GM03348 (cell line): ENCODE measurements around the gene MRPL37.

Experiments
- DNase-seq: peaks from one replicate; pipeline ENCODE4 v3.0.0; 2012; ENCODE audit warnings: low spot score

The MRPL37 gene

GRCh38 chr1:54240741-54241335 is 40.9 kb downstream of the MRPL37 start:
- DNase-seq: no peak

- no peak for DNase-seq
Observed at GRCh38 chr1:54241364-54241763, 41.4 kb downstream of the MRPL37 start.

- DNase-seq: no peak
Observed at GRCh38 chr1:54243022-54243421, 43.1 kb downstream of the MRPL37 start.

- DNase-seq: no peak
Observed at GRCh38 chr1:54244655-54245054, 44.7 kb downstream of the MRPL37 start.

GRCh38 chr1:54245501-54245900 is 45.5 kb downstream of the MRPL37 start:
- peak; percentile 51 for DNase-seq

- no peak for DNase-seq
Observed at GRCh38 chr1:54246116-54246721, 46.3 kb downstream of the MRPL37 start.

GRCh38 chr1:54247863-54248515 is 48.0 kb downstream of the MRPL37 start:
- DNase-seq: no peak

GRCh38 chr1:54248966-54249365 is 49.0 kb downstream of the MRPL37 start:
- peak; percentile 63 for DNase-seq

GRCh38 chr1:54249819-54250435 is 50.0 kb downstream of the MRPL37 start:
- DNase-seq: peak; percentile 91

- no peak for DNase-seq
Observed at GRCh38 chr1:54250670-54251069, 50.7 kb downstream of the MRPL37 start.

- DNase-seq: no peak
Observed at GRCh38 chr1:54252371-54252936, 52.5 kb downstream of the MRPL37 start.

- peak; percentile 95 for DNase-seq
Observed at GRCh38 chr1:54253480-54253879, 53.5 kb downstream of the MRPL37 start.

- DNase-seq: no peak
Observed at GRCh38 chr1:54254055-54254454, 54.1 kb downstream of the MRPL37 start.

- peak; percentile 63 for DNase-seq
Observed at GRCh38 chr1:54255026-54255702, 55.2 kb downstream of the MRPL37 start.

- DNase-seq: no peak
Observed at GRCh38 chr1:54256522-54257345, 56.8 kb downstream of the MRPL37 start.

- no peak for DNase-seq
Observed at GRCh38 chr1:54257346-54257620, 57.3 kb downstream of the MRPL37 start.

- no peak for DNase-seq
Observed at GRCh38 chr1:54257876-54258275, 57.9 kb downstream of the MRPL37 start.

GRCh38 chr1:54259546-54260140 is 59.7 kb downstream of the MRPL37 start:
- DNase-seq: no peak

GRCh38 chr1:54260810-54261209 is 60.8 kb downstream of the MRPL37 start:
- DNase-seq: no peak

GRCh38 chr1:54262244-54262643 is 62.3 kb downstream of the MRPL37 start:
- no peak for DNase-seq

GRCh38 chr1:54263601-54264226 is 63.7 kb downstream of the MRPL37 start:
- no peak for DNase-seq
